C4-2B (cell line): ENCODE results near the gene PTPN1.

Source experiments
- H3K27ac ChIP-seq: fragments of 450-650 bp; 2 replicates; pipeline ENCODE4 v1.5.1; 2017
- CTCF ChIP-seq: fragments of 450-650 bp; conservative IDR thresholded peaks from 2 replicates; pipeline ENCODE4 v1.5.1; 2017; ENCODE audit warnings: mild to moderate bottlenecking
- ZFX ChIP-seq: fragments of 450-650 bp; IDR thresholded peaks from 2 replicates; pipeline ENCODE4 v1.6.1; 2017

Gene PTPN1

GRCh38 chr20:50467718-50468356 lies 42.3 kb upstream of the PTPN1 start:
- TF ChIP-seq CTCF (no peak), ZFX (no peak)
- no peak overlapping the region for H3K27ac ChIP-seq

- no peak for TF ChIP-seq CTCF
- TF ChIP-seq ZFX, result no peak
- no peak overlapping the region for H3K27ac ChIP-seq
Measured at GRCh38 chr20:50468378-50468798, 41.8 kb upstream of the PTPN1 start.

DNA sequence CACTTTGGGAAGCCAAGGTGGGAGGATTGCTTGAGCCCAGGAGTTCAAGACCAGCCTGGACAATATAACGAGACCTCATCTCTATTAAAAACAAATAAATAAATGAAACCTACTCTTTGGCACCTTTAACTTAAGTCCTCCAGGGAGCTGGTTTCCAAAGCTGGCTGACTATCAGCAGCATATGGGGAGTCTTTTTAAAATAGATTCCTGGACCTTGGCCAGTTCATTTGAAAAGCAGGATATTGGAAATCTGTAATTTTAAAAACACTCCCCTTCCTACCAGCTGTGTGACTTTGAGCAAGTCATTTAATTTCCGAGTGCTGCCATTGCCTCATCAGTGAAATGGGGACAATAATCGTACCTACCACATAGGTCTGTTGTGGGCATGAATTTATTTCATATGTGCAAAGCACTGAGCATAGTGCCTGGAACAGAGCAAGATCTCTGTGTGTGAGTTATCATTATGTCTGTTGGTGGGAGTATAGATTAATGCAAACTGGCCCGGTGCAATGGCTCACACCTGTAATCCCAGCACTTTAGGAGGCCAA lies 40.9 kb upstream of the PTPN1 start:
- H3K27ac ChIP-seq, result no peak overlapping the region
- TF ChIP-seq CTCF (no peak), ZFX (no peak)

DNA sequence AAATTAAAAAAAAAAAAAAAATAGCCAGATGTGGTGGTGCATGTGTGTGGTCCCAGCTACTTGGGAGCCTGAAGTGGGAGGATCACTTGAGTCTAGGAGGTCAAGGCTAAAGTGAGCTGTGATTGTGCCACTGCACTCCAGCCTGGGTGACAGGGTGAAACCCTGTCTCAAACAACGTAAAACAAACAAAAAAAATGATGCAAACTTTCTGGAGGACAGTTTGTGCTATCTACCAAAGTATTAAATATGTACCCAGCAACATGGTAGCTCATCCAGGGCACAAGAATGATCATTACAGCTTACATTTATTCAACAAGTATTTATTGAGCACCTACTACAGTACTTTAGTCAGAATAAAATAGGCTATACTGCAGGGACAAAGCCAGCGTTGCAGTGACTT lies 40.4 kb upstream of the PTPN1 start:
- no peak overlapping the region; the same call in 1 of the 2 replicates for H3K27ac ChIP-seq
- TF ChIP-seq ZFX (no peak), CTCF (no peak)

GRCh38 chr20:50470264-50470858 lies 39.8 kb upstream of the PTPN1 start:
- TF ChIP-seq CTCF (no peak), ZFX (no peak)
- H3K27ac ChIP-seq, result peak overlapping the region; percentile 50; the same call in 1 of the 2 replicates

DNA sequence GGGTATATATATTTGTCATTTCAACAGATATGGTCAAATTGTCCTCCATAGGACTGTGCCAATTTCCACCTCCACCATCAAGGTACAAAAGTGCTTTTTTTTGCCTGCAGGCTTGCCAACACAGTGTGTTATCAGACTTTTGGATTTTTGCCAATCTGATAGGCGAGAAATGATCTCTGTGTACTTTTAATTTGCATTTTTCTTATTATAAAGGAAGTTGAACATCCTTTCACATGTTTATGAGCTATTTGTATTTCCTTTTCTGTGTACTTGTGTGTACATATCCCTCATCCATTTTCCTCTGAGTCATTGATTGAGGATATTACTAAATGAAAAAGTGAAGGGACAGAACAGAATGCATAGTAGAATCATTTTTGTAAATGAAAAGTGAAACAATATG lies 39.0 kb upstream of the PTPN1 start:
- peak overlapping the region; percentile 75 for H3K27ac ChIP-seq
- TF ChIP-seq ZFX (no peak), CTCF (no peak)
